Progenitor cell of endocrine pancreas (in vitro differentiated cells): ENCODE measurements around the gene NELL1. TPM values are rescaled to one million over a fixed set of nuclear protein-coding genes. Genes with fewer than 3 reads are reported as not detected.

ENCODE experiments used
- DNase-seq: peaks from one replicate; pipeline ENCODE4 v3.0.0; 2021; ENCODE audit warnings: low spot score; ENCODE audit not compliant: unreplicated experiment
- H3K27ac Mint-ChIP-seq: 2 replicates; pipeline ENCODE4 v1.8.0; 2021; ENCODE audit warnings: mild to moderate bottlenecking, moderate library complexity, mixed read lengths
- H3K27me3 Mint-ChIP-seq: 2 replicates; pipeline ENCODE4 v1.8.0; 2021; ENCODE audit warnings: mixed read lengths
- H3K36me3 Mint-ChIP-seq: 2 replicates; pipeline ENCODE4 v1.8.0; 2022; ENCODE audit warnings: mixed read lengths; ENCODE audit not compliant: insufficient read depth
- H3K4me1 Mint-ChIP-seq: 2 replicates; pipeline ENCODE4 v1.8.0; 2021; ENCODE audit warnings: low read depth, mixed read lengths
- H3K4me3 Mint-ChIP-seq: 2 replicates; pipeline ENCODE4 v1.8.0; 2021; ENCODE audit warnings: low read depth, mild to moderate bottlenecking, moderate library complexity, mixed read lengths
- H3K9me3 Mint-ChIP-seq: 2 replicates; pipeline ENCODE4 v1.8.0; 2021; ENCODE audit warnings: low read depth, mixed read lengths
- CTCF ChIP-seq: fragments of 200-600 bp; sonication (generic); IDR thresholded peaks from one replicate; pipeline ENCODE4 v1.5.0; 2021; ENCODE audit warnings: antibody characterized with exemption, mild to moderate bottlenecking; ENCODE audit not compliant: unreplicated experiment
- total RNA-seq: library from RNA; stranded (reverse); gene quantifications from 2 replicates; pipeline ENCODE4 v1.2.1, GENCODE V29; 2021

Gene NELL1
- total RNA-seq, 1 donor from 2014 or later, result 2.2 TPM

- no peaks in the 10 kb centered on the region for H3K27me3 Mint-ChIP-seq
- H3K27ac Mint-ChIP-seq, result no peak overlapping the region
- H3K9me3 Mint-ChIP-seq, result peaks cover 20% of the 10 kb centered on the region
- DNase-seq, result no peak
- H3K36me3 Mint-ChIP-seq, result no peaks in the 10 kb centered on the region
- no peaks in the 10 kb centered on the region for H3K4me1 Mint-ChIP-seq
- TF ChIP-seq CTCF, result no peak
- H3K4me3 Mint-ChIP-seq, result no peak overlapping the region
Observed at GRCh38 chr11:21205205-21205604, 535.8 kb downstream of the NELL1 start.

DNA sequence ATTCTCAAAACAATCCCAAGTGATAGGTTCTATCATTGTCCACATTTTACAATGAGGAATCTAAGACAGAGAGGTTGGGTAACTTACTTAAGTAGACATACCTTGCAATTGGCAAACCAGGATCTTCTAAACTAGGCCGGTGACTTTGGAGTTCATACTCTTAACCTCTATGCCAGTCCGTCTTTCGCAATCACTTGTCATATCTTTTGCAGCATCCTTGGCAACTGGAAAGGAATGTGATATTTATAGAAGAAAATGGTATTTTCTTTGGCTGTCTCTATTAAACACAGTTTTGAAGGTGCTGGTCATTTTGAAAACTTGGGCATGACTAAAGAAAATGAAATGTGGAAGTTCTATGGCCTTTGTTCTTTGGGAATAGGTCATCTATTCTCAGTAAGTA, 556.5 kb downstream of the NELL1 start:
- Mint-ChIP-seq H3K36me3 (no peaks in the 10 kb centered on the region), H3K27ac (no peak overlapping the region), H3K4me3 (no peak overlapping the region), H3K9me3 (no peaks in the 10 kb centered on the region), H3K27me3 (no peaks in the 10 kb centered on the region), H3K4me1 (peaks cover 2% of the 10 kb centered on the region)
- no peak for DNase-seq
- no peak for TF ChIP-seq CTCF

- no peaks in the 10 kb centered on the region for H3K27me3 Mint-ChIP-seq
- H3K9me3 Mint-ChIP-seq, result no peaks in the 10 kb centered on the region
- H3K4me1 Mint-ChIP-seq, result peaks cover 4% of the 10 kb centered on the region
- DNase-seq, result no peak
- no peak overlapping the region for H3K27ac Mint-ChIP-seq
- TF ChIP-seq CTCF, result no peak
- no peak overlapping the region for H3K4me3 Mint-ChIP-seq
- no peaks in the 10 kb centered on the region for H3K36me3 Mint-ChIP-seq
Observed at GRCh38 chr11:21229224-21229623, 559.8 kb downstream of the NELL1 start.

DNA sequence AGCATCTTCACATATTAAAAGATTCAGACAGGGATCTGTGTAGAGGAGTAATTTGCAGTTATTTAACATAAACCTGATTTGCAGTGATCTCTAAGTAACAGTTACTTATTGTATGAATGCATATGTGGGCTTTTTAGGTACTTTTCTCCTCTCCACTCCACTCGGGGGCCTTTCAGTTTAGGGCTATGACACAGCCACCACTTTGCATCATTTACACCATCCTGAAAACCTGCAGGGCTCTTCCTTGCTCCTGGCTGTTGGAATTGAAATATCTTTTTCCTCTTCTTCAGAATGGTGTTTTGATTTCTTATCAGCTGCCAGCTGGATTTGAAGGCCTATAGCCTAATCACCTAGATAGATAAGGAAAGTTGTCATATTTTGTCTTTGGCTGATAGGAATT, 580.8 kb downstream of the NELL1 start:
- no peak for DNase-seq
- Mint-ChIP-seq H3K27me3 (no peaks in the 10 kb centered on the region), H3K27ac (no peak overlapping the region), H3K36me3 (no peaks in the 10 kb centered on the region), H3K4me1 (no peaks in the 10 kb centered on the region), H3K4me3 (no peak overlapping the region), H3K9me3 (no peaks in the 10 kb centered on the region)
- no peak for TF ChIP-seq CTCF

DNA sequence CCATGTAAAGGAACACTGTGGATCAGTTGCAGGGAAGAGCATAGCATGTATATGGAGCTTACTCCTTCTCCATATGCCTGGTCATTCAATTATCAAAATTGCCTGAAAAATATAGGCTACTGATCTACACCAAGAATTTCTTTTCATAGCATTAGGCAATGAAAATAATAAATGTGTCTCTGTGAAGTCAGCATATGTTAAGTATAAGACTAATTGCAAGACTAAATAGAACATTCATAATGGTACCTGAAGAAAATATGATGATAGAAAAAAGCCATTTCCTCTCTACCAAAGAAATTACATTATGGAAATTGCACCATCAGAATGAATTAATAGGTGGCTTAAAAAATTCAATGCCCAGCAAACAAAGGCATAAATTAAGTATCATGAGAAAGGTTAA, 584.7 kb downstream of the NELL1 start:
- DNase-seq, result no peak
- no peaks in the 10 kb centered on the region for H3K27me3 Mint-ChIP-seq
- no peak for TF ChIP-seq CTCF
- no peaks in the 10 kb centered on the region for H3K9me3 Mint-ChIP-seq
- no peak overlapping the region for H3K4me3 Mint-ChIP-seq
- H3K4me1 Mint-ChIP-seq, result no peaks in the 10 kb centered on the region
- H3K27ac Mint-ChIP-seq, result no peak overlapping the region
- H3K36me3 Mint-ChIP-seq, result no peaks in the 10 kb centered on the region
